Right atrium auricular region (tissue), 2 donors: Measurements from ENCODE around the gene COQ10A. TPM values are rescaled to one million over a fixed set of nuclear protein-coding genes. Genes with fewer than 3 reads are reported as not detected.

Source experiments
- DNase-seq: peaks from one replicate; pipeline ENCODE4 v3.0.0-alpha.2; 2019; ENCODE audit warnings: low spot score
- H3K27ac ChIP-seq, 2 donors: fragments of 200-600 bp; sonication (generic); 1 replicate in 1 of 2; 2 replicates in 1 of 2; pipeline ENCODE4 v1.5.1; 2016 to 2019
- H3K27me3 ChIP-seq, 2 donors: fragments of 200-600 bp; sonication (generic); one replicate each; pipeline versions ENCODE4 v1.5.1 to v1.6.0; 2017 to 2019
- H3K36me3 ChIP-seq: fragments of 200-600 bp; sonication (generic); one replicate; pipeline ENCODE4 v1.5.1; 2016
- H3K4me1 ChIP-seq, 2 donors: fragments of 200-600 bp; sonication (generic); one replicate each; pipeline versions ENCODE4 v1.5.1 to v1.6.0; 2017 to 2019
- H3K4me3 ChIP-seq, 2 donors: fragments of 200-600 bp; sonication (generic); 1 replicate in 1 of 2; 2 replicates in 1 of 2; pipeline ENCODE4 v1.5.1; 2017 to 2019; ENCODE audit warnings: mild to moderate bottlenecking in 1 of 2, moderate library complexity in 1 of 2
- H3K9me3 ChIP-seq, 2 donors: fragments of 200-600 bp; sonication (generic); one replicate each; pipeline ENCODE4 v1.5.1; 2019
- total RNA-seq, 2 donors: library from RNA; depleted of rRNA; stranded (reverse); fragments of >200 nt; gene quantifications; one replicate each; pipeline ENCODE4 v1.1.0, GENCODE V29; 2016
- TF ChIP-seq, protein P1 (sequence below), 2 donors: fragments of 200-600 bp; sonication (generic); IDR thresholded peaks; one replicate each; pipeline ENCODE4 v1.5.1; 2019; ENCODE audit warnings: antibody characterized with exemption in 2 of 2

COQ10A gene
- total RNA-seq, 2 donors from 2014 or later, result 68.5 to 149 TPM

DNA sequence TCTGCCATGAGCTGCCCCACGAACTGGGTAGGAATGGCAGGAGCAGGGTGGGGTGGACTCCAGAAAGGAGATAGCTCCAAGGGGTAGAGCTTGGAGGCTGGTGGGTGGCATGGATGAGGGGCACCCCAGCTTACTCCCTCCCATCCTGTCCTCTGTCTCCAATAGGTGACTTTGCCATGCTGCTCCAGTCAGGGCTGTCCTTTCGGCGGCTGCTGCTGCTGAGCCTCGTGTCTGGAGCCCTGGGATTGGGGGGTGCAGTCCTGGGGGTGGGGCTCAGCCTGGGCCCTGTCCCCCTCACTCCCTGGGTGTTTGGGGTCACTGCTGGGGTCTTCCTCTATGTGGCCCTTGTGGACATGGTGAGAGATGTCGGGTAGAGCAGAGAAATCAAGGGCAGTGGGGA lies 29.8 kb upstream of the COQ10A start:
- TF ChIP-seq, protein P1, sequence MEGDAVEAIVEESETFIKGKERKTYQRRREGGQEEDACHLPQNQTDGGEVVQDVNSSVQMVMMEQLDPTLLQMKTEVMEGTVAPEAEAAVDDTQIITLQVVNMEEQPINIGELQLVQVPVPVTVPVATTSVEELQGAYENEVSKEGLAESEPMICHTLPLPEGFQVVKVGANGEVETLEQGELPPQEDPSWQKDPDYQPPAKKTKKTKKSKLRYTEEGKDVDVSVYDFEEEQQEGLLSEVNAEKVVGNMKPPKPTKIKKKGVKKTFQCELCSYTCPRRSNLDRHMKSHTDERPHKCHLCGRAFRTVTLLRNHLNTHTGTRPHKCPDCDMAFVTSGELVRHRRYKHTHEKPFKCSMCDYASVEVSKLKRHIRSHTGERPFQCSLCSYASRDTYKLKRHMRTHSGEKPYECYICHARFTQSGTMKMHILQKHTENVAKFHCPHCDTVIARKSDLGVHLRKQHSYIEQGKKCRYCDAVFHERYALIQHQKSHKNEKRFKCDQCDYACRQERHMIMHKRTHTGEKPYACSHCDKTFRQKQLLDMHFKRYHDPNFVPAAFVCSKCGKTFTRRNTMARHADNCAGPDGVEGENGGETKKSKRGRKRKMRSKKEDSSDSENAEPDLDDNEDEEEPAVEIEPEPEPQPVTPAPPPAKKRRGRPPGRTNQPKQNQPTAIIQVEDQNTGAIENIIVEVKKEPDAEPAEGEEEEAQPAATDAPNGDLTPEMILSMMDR (IDR thresholded peaks at IDR 0.05), result no peak
- H3K4me3 ChIP-seq, result no peak overlapping the region
- H3K9me3 ChIP-seq, result no peaks in the 10 kb centered on the region
- H3K27ac ChIP-seq, result no peak overlapping the region
- no peak for DNase-seq
- H3K27me3 ChIP-seq, result no peaks in the 10 kb centered on the region
- no peaks in the 10 kb centered on the region for H3K4me1 ChIP-seq
- peaks cover 27% of the 10 kb centered on the region for H3K36me3 ChIP-seq

DNA sequence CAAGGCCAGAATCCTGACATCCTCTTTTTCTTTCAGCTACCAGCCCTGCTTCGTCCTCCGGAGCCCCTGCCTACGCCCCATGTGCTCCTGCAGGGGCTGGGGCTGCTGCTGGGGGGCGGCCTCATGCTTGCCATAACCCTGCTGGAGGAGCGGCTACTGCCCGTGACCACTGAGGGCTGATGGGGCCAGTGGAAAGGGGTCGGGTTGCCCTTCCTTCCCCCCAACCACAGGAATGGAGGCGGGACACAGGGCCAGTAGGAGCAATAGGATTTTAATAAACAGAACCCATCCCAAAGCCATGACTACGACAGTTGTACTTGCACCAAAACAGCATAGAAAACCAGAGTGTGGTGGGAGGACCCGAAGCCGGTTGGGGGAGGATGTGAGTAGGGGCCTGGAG lies 29.2 kb upstream of the COQ10A start:
- Histone ChIP-seq H3K27ac (no peak overlapping the region), H3K36me3 (peaks cover 33% of the 10 kb centered on the region), H3K4me1 (no peaks in the 10 kb centered on the region), H3K4me3 (no peak overlapping the region), H3K27me3 (no peaks in the 10 kb centered on the region), H3K9me3 (no peaks in the 10 kb centered on the region)
- DNase-seq, result no peak
- TF ChIP-seq, protein P1 (IDR thresholded peaks at IDR 0.05), result no peak

DNA sequence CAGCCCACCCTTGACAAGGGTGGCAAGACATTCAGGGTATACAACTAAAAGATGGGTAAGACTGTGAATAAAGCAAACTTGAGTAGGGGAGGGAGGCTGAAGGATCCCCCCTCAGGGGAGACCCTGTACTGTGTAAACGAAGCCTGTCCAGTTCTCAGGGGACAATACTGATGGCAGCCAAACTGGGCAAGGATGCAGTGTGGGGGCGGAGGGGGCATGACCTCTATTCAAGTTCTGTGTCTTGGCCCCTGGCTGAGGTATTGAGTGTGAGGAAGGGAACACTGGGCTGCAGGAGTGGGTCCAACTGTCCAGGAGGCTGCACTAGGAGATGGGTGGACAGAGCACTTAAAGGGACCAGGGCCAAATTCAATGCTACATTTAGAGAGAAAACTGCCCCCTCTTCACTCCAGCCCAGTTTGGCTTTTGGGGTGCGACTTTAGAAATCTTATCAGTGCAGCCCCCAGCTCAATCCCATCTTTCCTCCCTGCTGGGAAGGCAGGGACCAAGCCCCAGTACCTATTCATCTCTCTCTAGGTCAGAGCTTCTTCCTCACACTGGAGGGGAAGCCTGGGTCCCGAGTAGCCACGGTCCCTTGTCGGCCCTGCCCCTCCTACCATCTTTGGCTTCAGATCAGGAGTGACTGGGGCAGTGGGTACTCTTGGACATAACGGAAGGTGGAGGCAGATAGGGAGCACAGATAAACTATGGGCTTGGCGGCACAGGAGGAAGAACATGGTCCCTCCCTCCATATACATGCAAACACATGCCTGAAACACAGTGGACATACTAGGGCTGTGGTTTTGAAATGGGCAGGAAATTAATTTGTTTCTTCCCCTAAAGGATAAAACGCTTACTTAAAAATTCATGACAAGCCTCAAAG lies 25.1 kb upstream of the COQ10A start:
- Histone ChIP-seq H3K9me3 (no peaks in the 10 kb centered on the region), H3K4me3 (no peak overlapping the region), H3K27ac (no peak overlapping the region), H3K4me1 (peaks cover 0 to 9% of the 10 kb centered on the region in 2 donors), H3K36me3 (peaks cover 73% of the 10 kb centered on the region), H3K27me3 (no peaks in the 10 kb centered on the region)
- no peak for DNase-seq
- TF ChIP-seq, protein P1 (IDR thresholded peaks at IDR 0.05), result no peak

DNA sequence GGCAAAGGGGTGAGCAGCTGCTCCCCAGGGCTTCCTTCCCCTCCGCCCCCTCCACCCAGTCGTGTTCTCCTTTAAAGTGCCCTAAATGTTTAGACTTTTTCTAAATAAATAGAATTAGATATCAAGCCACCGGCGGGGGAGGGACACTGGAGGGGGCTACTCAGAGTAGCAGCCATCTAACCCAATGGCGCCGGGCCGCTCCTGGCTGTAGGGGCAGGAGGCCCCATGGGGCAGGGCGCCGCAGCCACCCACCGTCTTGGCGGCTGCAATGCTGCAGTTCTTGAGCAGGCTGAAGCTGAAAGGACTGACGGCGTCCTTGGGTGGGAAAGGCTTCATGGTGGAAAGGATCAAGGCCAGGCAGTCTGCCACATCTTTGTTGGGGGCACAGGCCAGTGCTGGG lies 23.8 kb upstream of the COQ10A start:
- no peak overlapping the region for H3K27ac ChIP-seq
- H3K36me3 ChIP-seq, result peaks cover 86% of the 10 kb centered on the region
- no peaks in the 10 kb centered on the region for H3K27me3 ChIP-seq
- peaks cover 0 to 9% of the 10 kb centered on the region in 2 donors for H3K4me1 ChIP-seq
- TF ChIP-seq, protein P1 (IDR thresholded peaks at IDR 0.05), result no peak
- H3K4me3 ChIP-seq, result no peak overlapping the region
- DNase-seq, result no peak
- H3K9me3 ChIP-seq, result no peaks in the 10 kb centered on the region

DNA sequence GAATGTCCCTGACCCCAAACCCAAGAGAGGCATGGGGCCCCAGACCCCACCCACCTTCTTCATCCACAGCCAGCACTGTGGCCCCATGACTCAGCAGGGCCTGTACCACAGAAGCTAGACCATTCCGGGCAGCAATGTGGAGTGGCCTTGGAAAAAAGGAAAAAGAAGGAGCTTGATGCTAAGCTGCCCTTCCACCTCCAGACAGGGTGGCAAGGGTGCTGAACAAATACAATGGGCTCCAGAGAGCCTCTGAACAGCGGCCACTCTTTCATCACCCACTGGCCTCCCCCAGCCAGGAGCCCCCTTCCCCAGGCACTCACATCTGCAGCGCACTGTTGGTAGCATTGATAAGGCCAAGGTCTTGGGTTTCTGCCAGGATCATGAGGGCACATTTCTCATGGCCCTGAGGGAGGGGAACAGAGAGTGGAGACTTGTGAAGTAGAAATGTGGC lies 23.0 kb upstream of the COQ10A start:
- TF ChIP-seq, protein P1 (IDR thresholded peaks at IDR 0.05), result no peak
- H3K9me3 ChIP-seq, result no peaks in the 10 kb centered on the region
- no peak overlapping the region for H3K27ac ChIP-seq
- DNase-seq, result no peak
- H3K4me1 ChIP-seq, result peaks cover 0 to 9% of the 10 kb centered on the region in 2 donors
- no peak overlapping the region for H3K4me3 ChIP-seq
- H3K27me3 ChIP-seq, result no peaks in the 10 kb centered on the region
- peaks cover 94% of the 10 kb centered on the region for H3K36me3 ChIP-seq
